ENCODE data around the gene PPP1R1C.
"Not testable (repeated sequence)": the region's sequence is repeated elsewhere in the genome, so short reads cannot be mapped to it uniquely, and the experiment has no call there.

PPP1R1C gene

GRCh38 chr2:181985632-181986205 is at the start of gene PPP1R1C:
Gene PPP1R1C, plus strand, starts transcription at chr2:181985853. Its CDS starts 258 bp downstream, at chr2:181986111.
- no peak for ATAC-seq

GRCh38 chr2:181937473-181937872 is 48.2 kb upstream of the PPP1R1C start:
- ATAC-seq = no peak

GRCh38 chr2:181943411-181944124 is 42.1 kb upstream of the PPP1R1C start:
- no peak for ATAC-seq

- no peak for ATAC-seq
Measured at GRCh38 chr2:181944164-181944913, 41.3 kb upstream of the PPP1R1C start.

GRCh38 chr2:181944914-181945291 is 40.8 kb upstream of the PPP1R1C start:
- no peak for ATAC-seq

GRCh38 chr2:181946444-181947127 is 39.1 kb upstream of the PPP1R1C start:
- no peak for ATAC-seq

- no peak for ATAC-seq
Measured at GRCh38 chr2:181947273-181947672, 38.4 kb upstream of the PPP1R1C start.

- ATAC-seq = no peak
Measured at GRCh38 chr2:181948227-181948626, 37.4 kb upstream of the PPP1R1C start.

GRCh38 chr2:181949047-181949446 is 36.6 kb upstream of the PPP1R1C start:
- no peak for ATAC-seq

- ATAC-seq = no peak
Measured at GRCh38 chr2:181952404-181953226, 33.0 kb upstream of the PPP1R1C start.

GRCh38 chr2:181953881-181954537 is 31.6 kb upstream of the PPP1R1C start:
- ATAC-seq = peak; percentile 48 to 53

GRCh38 chr2:181954538-181954883 is 31.1 kb upstream of the PPP1R1C start:
- no peak for ATAC-seq

GRCh38 chr2:181955010-181955409 is 30.6 kb upstream of the PPP1R1C start:
- no peak for ATAC-seq

GRCh38 chr2:181955866-181956265 is 29.8 kb upstream of the PPP1R1C start:
- not testable (repeated sequence) for ATAC-seq

- ATAC-seq = no peak
Measured at GRCh38 chr2:181957668-181958067, 28.0 kb upstream of the PPP1R1C start.

- no peak for ATAC-seq
Measured at GRCh38 chr2:181958726-181959125, 26.9 kb upstream of the PPP1R1C start.

GRCh38 chr2:181959508-181959907 is 26.1 kb upstream of the PPP1R1C start:
- no peak for ATAC-seq

GRCh38 chr2:181961167-181961566 is 24.5 kb upstream of the PPP1R1C start:
- not testable (repeated sequence) for ATAC-seq

GRCh38 chr2:181962142-181962541 is 23.5 kb upstream of the PPP1R1C start:
- ATAC-seq = no peak

- no peak for ATAC-seq
Measured at GRCh38 chr2:181970160-181970794, 15.4 kb upstream of the PPP1R1C start.

GRCh38 chr2:181971032-181971431 is 14.6 kb upstream of the PPP1R1C start:
- ATAC-seq = no peak
